Bronchial epithelial cell (primary cell): Measurements from ENCODE around the gene PTPN12. TPM values are rescaled to one million over a fixed set of nuclear protein-coding genes. Genes with fewer than 3 reads are reported as not detected.
A peak's percentile ranks its signal among the peaks of the same experiment; 100 is the strongest.

ENCODE experiments used
- DNase-seq: peaks from one replicate; pipeline ENCODE4 v3.0.0-alpha.2; 2010; ENCODE audit warnings: low read depth
- FAIRE-seq: peaks from 2 replicates; lab custom pipeline; 2011; peaks lifted over from hg19 to GRCh38; lab: Jason Lieb, UNC
- H3K27me3 ChIP-seq: 2 replicates; pipeline ENCODE4 v1.5.1; 2011; ENCODE audit warnings: low read length; ENCODE audit not compliant: control insufficient read depth, insufficient read depth
- H3K36me3 ChIP-seq: 2 replicates; pipeline ENCODE4 v1.5.1; 2011; ENCODE audit warnings: low read length; ENCODE audit not compliant: control insufficient read depth, insufficient read depth
- H3K4me3 ChIP-seq: 2 replicates; pipeline ENCODE4 v1.5.1; 2011; ENCODE audit warnings: mild to moderate bottlenecking, low read depth, low read length, control low read depth
- CTCF ChIP-seq: IDR thresholded peaks from 2 replicates; pipeline ENCODE4 v1.5.1; 2011; ENCODE audit warnings: mild to moderate bottlenecking, moderate library complexity, low read length, control low read depth, inconsistent platforms; ENCODE audit not compliant: insufficient read depth, severe bottlenecking
- total RNA-seq: library from RNA; depleted of rRNA; stranded (reverse); fragments of >200 nt; gene quantifications from 2 replicates; pipeline ENCODE4 v1.2.1, GENCODE V29; 2014

Gene PTPN12
- total RNA-seq, 1 donor from 2014 or later = 25.0 TPM

DNA sequence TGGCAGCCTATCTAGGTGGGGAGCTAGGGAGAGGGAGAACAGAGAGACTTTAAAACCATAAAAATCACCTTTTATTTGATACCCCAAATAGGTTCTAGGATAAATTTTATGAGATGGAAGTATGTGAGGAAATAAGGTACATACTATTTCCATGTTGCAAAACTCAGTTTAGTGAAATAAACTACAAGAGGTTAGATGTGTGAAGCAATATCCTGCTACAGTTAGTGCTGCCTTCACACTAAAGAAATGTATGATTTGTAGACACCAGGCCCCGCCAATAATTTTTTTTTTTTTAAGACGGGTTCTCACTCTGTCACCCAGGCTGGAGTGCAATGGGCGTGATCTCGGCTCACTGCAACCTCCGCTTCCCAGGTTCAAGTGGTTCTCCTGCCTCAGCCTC is 124.7 kb downstream of the PTPN12 start:
- no peaks in the 10 kb centered on the region for H3K27me3 ChIP-seq
- H3K4me3 ChIP-seq = no peak overlapping the region
- H3K36me3 ChIP-seq = no peaks in the 10 kb centered on the region
- no peak for FAIRE-seq
- TF ChIP-seq CTCF = no peak
- DNase-seq = no peak

DNA sequence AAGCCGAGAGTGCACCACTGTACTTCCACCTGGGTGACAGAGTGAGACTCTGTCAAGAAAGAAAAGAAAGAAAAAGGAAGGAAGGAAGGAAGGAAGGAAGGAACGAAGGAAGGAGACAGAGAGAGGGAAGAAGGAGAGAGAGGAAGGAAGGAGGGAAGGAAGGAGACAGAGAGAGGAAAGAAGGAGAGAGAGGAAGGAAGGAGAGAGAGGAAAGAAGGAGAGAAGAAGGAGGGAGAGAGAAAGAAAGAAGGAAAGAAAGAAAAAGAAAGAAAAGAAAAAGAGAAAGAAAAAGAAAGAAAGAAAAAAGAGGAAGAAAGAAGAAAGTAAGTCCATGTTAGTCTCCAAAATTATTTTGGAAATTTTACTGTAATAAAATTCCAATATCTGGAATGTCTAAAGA is 125.8 kb downstream of the PTPN12 start:
- H3K4me3 ChIP-seq = no peak overlapping the region
- no peak for TF ChIP-seq CTCF
- DNase-seq (no peak), FAIRE-seq (no peak)
- no peaks in the 10 kb centered on the region for H3K27me3 ChIP-seq
- H3K36me3 ChIP-seq = no peaks in the 10 kb centered on the region

GRCh38 chr7:77664715-77665114 is 127.6 kb downstream of the PTPN12 start:
- H3K4me3 ChIP-seq = no peak overlapping the region
- peak; percentile 36 for DNase-seq
- no peak for FAIRE-seq
- no peak for TF ChIP-seq CTCF
- H3K36me3 ChIP-seq = no peaks in the 10 kb centered on the region
- H3K27me3 ChIP-seq = no peaks in the 10 kb centered on the region

GRCh38 chr7:77665161-77665560 is 128.1 kb downstream of the PTPN12 start:
- DNase-seq (peak; percentile 93), FAIRE-seq (no peak)
- H3K4me3 ChIP-seq = no peak overlapping the region
- no peaks in the 10 kb centered on the region for H3K36me3 ChIP-seq
- H3K27me3 ChIP-seq = no peaks in the 10 kb centered on the region
- no peak for TF ChIP-seq CTCF

- Histone ChIP-seq H3K4me3 (no peak overlapping the region), H3K27me3 (no peaks in the 10 kb centered on the region), H3K36me3 (no peaks in the 10 kb centered on the region)
- TF ChIP-seq CTCF = no peak
- DNase-seq = no peak
- FAIRE-seq = no peak
Measured at GRCh38 chr7:77667459-77668086, 130.5 kb downstream of the PTPN12 start.

DNA sequence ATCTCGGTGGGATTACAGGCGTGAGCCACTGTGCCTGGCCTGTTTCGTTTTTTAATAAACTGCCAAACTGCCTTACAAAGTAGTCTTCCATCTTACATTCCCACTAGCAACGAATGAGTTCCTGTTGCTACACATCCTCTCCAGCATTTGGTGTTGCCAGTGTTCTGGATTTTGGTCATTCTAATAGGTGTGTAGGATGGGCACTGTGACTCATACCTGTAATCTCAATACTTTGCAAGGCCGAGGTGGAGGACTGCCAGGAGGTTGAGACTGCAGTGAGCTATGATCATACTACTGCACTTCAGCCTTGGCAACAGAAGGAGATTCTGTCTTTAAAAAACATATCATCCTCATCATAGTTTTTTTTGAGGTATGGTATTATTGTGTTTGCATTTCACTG is 137.8 kb downstream of the PTPN12 start:
- DNase-seq (peak; percentile 96), FAIRE-seq (no peak)
- H3K36me3 ChIP-seq = no peaks in the 10 kb centered on the region
- no peak for TF ChIP-seq CTCF
- H3K27me3 ChIP-seq = no peaks in the 10 kb centered on the region
- H3K4me3 ChIP-seq = no peak overlapping the region
